HG02938 (cell line): ENCODE measurements around the gene RAD54L.
"Not testable (repeated sequence)": the region's sequence is repeated elsewhere in the genome, so short reads cannot be mapped to it uniquely, and the experiment has no call there.

Experiments
- ATAC-seq: cut with Tn5 transposase; IDR thresholded peaks from one replicate; pipeline ENCODE4 v1.9.1; 2021; ENCODE audit warnings: mild to moderate bottlenecking, moderate library complexity; ENCODE audit not compliant: unreplicated experiment

The RAD54L gene

DNA sequence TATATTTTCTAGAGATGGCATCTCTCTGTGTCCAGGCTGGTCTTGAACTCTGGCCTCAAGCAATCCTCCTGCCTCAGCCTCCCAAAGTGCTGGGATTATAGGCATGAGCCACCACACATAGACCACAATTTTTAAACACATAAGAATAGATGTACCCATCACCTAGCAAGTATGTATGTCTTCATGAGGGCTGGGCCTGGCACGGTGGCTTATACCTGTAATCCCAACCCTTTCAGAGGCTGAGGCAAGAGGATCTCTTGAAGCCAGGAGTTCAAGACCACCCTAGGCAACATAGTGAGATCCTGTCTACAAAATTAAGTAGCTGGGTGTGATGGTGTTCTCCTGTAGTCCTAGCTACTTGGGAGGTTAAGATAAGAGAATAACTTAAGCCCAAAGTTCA, 69.8 kb downstream of the RAD54L start:
- no peak for ATAC-seq

DNA sequence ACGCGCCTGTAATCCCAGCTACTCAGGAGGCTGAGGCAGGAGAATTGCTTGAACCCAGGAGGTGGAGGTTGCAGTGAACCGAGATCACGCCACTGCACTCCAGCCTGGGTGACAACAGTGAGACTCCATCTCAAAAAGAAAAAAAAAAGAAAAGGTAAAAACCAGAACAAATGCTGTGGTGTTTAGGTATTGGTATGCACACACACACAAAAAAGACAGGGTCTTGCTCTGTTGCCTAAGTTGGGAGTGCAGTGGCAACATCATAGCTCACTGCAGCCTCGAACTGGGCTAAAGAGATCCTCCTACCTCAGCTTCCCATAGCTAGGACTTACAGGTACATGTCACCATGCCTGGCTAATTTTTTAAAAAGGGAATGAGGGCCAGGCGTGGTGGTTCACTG, 71.7 kb downstream of the RAD54L start:
- ATAC-seq = not testable (repeated sequence)

DNA sequence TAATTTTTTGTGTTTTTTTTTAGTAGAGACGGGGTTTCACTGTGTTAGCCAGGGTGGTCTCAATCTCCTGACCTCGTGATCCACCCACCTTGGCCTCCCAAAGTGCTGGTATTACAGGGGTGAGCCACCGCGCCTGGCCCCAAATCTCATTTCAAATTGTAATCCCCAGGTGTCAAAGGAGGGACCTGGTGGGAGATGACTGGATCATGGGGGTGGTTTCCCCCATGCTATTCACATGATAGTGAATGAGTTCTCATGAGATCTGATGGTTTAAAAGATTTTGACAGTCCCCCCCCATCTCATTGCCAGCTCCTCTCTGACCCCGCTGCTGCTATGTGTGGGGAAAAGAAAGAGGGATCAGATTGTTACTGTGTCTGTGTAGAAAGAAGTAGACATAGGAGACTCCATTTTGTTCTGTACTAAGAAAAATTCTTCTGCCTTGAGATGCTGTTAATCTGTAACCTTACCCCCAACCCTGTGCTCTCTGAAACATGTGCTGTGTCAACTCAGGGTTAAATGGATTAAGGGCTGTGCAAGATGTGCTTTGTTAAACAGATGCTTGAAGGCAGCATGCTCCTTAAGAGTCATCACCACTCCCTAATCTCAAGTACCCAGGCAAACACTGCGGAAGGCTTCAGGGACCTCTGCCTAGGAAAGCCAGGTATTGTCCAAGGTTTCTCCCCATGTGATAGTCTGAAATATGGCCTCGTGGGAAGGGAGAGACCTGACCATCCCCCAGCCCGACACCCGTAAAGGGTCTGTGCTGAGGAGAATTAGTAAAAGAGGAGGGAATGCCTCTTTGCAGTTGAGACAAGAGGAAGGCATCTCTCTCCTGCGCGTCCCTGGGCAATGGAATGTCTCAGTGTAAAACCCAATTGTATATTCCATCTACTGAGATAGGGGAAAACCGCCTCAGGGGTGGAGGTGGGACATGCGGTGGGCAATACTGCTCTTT, 72.7 kb downstream of the RAD54L start:
- ATAC-seq = not testable (repeated sequence)

DNA sequence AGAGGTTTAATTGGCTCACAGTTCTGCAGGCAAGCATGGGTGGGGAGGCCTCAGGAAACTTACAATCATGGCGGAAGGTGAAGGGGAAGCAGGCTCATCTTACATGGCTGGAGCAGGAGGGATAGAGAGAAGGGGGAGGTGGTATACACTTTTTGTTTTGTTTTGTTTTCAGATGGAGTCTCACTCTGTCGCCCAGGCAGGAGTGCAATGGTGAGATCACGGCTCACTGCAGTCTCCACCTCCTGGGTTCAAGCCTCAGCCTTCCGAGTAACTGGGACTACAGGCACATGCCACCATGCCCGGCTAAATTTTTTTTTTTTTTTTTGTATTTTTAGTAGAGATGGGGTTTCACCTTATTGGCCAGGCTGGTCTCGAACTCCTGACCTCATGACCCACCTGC, 74.6 kb downstream of the RAD54L start:
- not testable (repeated sequence) for ATAC-seq

DNA sequence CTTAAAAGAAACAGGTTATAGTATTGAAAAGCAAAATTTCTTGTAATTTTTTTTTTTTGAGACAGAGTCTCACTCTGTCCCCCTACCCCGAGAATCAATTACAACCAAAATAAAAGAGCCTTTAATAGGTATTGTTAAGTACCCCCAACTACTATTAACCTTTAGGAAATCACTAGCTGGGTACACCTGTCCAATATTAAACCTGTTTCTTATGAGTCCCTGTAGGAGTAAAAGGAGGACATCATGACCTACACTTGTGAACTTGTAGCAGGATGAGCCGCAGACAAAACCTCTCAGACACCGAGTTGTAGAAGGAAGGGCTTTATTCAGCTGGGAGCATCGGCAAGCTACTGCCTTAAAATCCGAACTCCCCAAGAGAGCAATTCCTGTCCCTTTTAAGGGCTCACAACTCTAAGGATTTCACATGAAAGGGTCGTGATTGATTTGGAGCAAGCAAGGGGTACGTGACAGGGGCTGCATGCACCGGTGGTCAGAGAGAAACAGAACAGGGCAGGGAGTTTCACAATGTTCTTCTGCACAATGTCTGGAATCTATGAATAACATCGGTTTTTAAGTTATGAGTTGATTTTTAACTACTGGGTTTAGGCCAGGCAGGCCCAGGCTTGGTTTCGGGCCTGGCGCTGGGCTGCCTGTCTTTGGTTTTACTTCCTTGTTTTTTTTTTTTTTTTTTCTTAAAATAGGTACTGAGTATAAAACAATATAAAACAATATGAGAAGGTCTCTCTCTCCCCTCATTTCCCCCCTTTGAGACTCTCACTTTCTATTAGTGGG, 77.9 kb downstream of the RAD54L start:
- not testable (repeated sequence) for ATAC-seq
